Pulmonary artery endothelial cell (primary cell): ENCODE data around the gene G0S2. TPM values are rescaled to one million over a fixed set of nuclear protein-coding genes. Genes with fewer than 3 reads are reported as not detected.
A peak's percentile ranks its signal among the peaks of the same experiment; 100 is the strongest.

ENCODE experiments used
- DNase-seq: peaks from one replicate; pipeline ENCODE4 v3.0.0-alpha.2; 2011; ENCODE audit warnings: low read depth, low spot score
- total RNA-seq: library from RNA; depleted of rRNA; stranded (reverse); fragments of >200 nt; gene quantifications from 2 replicates; pipeline ENCODE4 v1.2.3, GENCODE V29; 2014

G0S2 gene, protein sequence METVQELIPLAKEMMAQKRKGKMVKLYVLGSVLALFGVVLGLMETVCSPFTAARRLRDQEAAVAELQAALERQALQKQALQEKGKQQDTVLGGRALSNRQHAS
- 2.0 and 16.0 TPM in 2 replicates for total RNA-seq

GRCh38 chr1:209674957-209675564, at the start of gene G0S2:
TSS of gene G0S2 (plus strand) at chr1:209675412. CDS start at chr1:209675685, 273 bp downstream.
- no peak for DNase-seq

DNA sequence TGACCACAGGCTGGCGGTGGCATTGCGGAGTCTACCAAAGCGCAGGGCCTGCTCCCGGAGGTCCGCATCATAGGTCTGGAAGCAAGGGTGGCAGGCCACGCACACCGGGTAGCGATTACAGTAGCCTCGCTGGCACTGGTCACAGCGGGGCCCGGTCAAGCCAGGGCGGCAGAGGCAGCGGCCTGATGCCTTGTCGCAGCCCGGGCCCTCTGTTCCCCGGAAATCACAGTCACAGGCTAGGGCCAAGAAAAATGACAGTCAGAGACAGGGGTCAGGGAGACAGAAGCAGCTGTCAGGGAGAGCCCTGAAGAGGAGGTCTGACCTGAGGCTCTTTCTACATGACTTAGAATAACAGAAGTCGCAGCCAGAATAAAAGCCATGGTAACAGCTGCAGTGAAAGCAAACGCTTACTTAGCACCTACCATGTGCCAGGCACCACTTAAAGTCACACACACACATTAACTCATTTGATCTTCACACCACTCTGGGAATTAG, 49.4 kb upstream of the G0S2 start:
- DNase-seq = no peak

- DNase-seq = no peak
These were observed 48.7 kb upstream of the G0S2 start for GRCh38 chr1:209626346-209627026.

DNA sequence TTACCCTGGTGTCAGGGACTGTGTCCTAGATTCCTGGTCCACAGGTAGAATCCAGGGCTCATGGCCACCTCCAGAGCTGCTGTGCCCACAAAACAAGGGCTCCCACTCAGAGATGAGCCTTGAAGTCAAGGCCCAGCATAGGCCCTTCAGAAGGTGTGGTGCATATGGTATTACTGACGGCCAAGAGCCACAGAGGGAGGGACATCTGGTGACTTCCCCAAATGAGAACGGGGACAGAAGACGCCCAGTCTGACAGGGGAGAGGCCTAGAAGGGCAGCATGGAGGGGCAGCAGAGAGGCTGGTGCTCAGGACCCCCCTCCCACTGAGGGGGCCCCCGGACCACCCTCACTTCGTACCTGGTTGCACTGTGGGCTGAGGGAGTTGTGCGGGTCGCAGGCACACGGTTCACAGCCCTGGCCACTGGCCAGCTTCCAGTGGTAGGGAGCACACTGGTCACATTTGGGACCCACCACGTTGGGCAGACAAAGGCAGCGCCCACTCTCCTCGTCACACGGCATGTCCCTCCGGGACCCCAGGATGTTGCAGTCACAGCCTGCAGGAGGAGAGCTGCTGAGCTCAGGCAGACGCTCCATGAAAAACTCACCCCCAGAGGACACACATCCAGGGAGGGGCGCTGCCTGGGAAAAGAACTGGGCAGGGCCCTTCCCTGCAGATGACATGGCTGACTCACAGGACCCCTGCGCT, 48.0 kb upstream of the G0S2 start:
- DNase-seq = no peak

- DNase-seq = peak; percentile 26
These were observed 47.4 kb upstream of the G0S2 start for GRCh38 chr1:209627732-209628196.

GRCh38 chr1:209628618-209629299, 46.5 kb upstream of the G0S2 start:
- DNase-seq = no peak

DNA sequence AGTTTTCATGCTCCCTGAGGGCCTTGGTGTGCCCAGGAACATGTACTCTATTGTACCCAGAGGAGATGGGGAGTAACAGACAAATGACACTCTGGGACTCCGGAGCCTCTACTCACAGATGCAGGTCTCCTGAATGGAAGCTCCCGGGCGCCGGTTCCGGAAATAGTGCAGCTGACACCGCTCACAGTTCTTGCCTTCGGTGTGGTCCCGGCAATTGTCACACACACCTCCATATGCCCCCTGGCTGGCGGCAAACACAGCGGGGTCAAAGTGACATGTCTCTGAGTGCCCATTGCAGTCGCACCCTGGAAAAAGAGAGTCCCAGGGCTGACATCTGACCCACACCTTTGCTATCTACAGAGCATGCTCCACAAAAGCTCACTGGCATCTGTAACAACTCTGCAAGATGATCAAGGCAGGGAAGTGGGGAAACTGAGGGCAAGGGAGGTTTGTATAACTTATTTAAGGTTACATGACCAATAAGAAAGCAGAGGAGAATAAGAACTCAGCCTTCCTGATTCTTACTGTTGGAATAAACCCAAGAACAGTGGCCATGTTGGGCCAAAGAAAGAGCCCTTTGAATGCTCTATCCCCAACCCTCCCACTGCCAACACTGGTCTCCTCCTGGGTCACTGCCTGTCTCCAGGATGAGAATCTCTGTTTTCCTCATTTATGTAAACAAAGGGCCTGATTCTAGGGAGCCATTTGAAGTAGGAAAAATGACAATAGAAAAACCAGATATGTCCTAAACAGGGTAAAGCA, 45.4 kb upstream of the G0S2 start:
- no peak for DNase-seq

DNA sequence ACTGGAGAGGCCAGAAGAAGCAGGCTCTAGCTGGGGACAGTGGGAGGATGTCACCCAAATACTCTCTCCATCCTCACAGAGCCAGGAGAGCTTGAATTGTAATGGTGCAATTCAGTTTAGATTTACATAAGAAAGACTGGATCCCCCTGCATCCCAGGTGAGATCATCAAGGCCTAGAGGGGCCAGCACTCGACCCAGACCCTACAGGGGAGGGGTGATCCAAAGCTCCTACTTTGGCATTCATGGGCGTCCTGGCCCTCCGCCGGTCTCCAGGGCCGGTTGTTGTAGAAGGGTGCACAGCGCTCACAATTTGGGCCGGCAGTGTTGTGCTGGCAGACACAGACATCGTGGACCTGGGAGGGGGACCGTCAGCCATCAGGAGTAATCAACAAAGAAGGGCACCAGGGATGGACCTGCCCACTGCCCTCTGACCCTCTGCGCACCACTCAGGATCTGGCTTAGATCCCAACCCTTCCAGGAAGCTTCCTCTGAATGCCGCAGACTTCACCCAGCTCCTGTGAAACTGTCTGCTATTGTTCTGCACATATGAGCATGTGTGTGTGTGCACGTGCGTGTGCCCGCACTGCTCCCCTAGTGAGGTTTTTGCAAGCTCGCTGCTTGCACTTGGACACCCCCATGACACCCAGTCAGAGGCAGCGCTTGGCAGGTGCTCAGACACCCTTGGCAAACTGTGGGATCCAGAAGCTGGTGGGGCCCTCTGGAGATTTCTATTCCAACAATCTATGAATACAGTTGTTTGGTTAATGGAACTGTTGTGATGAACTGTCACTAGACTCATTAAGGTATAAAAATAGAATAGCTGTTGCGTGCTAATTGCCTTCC, 44.6 kb upstream of the G0S2 start:
- DNase-seq = no peak

- no peak for DNase-seq
These were observed 41.7 kb upstream of the G0S2 start for GRCh38 chr1:209633335-209633997.

- DNase-seq = no peak
These were observed 41.0 kb upstream of the G0S2 start for GRCh38 chr1:209634005-209634737.

- no peak for DNase-seq
These were observed 39.4 kb upstream of the G0S2 start for GRCh38 chr1:209635850-209636249.

- DNase-seq = no peak
These were observed 33.4 kb upstream of the G0S2 start for GRCh38 chr1:209641832-209642172.

- DNase-seq = no peak
These were observed 32.4 kb upstream of the G0S2 start for GRCh38 chr1:209642816-209643215.

DNA sequence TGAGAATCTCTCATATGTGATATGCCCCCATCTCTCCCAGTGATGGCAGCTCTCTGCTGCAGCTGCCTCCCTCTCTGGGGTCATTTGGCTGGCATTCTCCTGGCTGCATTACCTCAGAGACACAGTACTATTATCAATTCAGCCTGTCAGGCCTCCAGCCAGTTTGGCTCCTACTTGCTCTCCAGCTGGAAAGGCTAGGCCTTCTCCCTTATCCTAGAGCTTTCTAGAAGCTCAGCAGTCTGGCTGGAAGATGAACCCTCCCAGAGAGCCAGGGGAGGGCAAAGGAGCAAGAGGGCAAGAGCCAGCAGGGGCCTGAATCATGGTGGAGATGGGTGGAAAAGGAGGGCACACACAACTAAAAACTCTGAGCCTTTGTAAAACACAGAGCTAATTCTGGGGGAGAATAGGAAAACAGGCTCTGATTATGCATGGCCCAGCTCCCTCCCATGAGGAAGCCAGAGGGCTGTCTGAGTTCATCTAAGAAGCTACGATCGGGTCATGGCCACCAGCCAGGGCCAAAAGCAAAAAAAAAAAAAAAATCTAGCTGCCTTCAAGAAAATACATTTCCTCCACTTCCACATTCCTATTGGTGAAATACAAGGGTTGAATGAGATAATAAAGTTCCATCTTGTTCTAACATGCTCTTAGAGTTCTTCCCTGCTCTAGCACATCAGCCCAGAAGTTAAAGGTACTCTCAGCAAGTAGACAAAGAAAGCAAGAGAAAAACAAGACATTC, 31.8 kb upstream of the G0S2 start:
- DNase-seq = no peak

- no peak for DNase-seq
These were observed 29.4 kb upstream of the G0S2 start for GRCh38 chr1:209645574-209646452.

- no peak for DNase-seq
These were observed 28.7 kb upstream of the G0S2 start for GRCh38 chr1:209646558-209646957.

DNA sequence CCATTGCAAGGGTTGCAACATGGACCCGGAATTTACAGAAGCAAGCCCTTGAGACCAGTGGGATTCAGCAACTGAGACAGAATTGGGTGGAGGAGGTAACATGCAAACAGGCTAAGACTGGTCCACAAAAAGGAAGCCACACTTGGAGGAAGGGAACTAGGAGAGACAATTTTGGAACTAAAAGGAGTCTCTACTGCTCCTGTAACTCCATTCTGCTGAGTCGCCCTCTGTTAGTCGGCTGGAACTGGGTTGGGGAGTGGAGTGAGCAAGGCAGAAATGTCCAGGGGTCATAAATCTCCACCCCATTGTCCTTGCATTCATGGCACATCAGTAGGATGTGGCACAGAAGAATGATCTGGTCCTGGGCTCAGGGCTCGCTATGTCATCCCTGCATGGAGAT, 28.1 kb upstream of the G0S2 start:
- no peak for DNase-seq
